ENCODE results near the gene KMT5B.

- TF ChIP-seq EZH2 (IDR thresholded peaks at IDR 0.05) (no peak), YY1 (IDR thresholded peaks at IDR 0.05; ENCODE audit: extremely low read depth, insufficient replicate concordance, low read depth, low read length) (no peak), ZNF274 (IDR thresholded peaks at IDR 0.05; ENCODE audit: low read depth, low read length) (no peak), ZBTB33 (IDR thresholded peaks at IDR 0.05; ENCODE audit: extremely low read depth, insufficient replicate concordance, low read length) (no peak), CTCF (IDR thresholded peaks at IDR 0.05 in 2 of 3, conservative IDR thresholded peaks at IDR 0.05 in 1 of 3; ENCODE audit: borderline replicate concordance in 1 of 3, insufficient read depth in 1 of 3, low read depth in 2 of 3, low read length in 2 of 3) (no peak), SIN3A (IDR thresholded peaks at IDR 0.05; ENCODE audit: low read depth) (no peak), POLR2AphosphoS5 (IDR thresholded peaks at IDR 0.05; ENCODE audit: low read depth, low read length) (no peak), EZH2phosphoT487 (IDR thresholded peaks at IDR 0.05; ENCODE audit: borderline replicate concordance) (no peak)
These were observed 105.4 kb downstream of the KMT5B start for GRCh38 chr11:68107689-68108088.

Data from HCT116 (cell line).